OCI-LY7 (cell line): ENCODE data around the gene GTPBP10.

ENCODE experiments used
- EZH2phosphoT487 ChIP-seq: fragments of 200-600 bp; sonication (generic); IDR thresholded peaks from 2 replicates; pipeline ENCODE4 v1.6.1; 2018; ENCODE audit warnings: low read depth, borderline replicate concordance, mild to moderate bottlenecking, mixed run types, antibody characterized with exemption, low read length, moderate library complexity, mixed read lengths
- TF ChIP-seq, protein P1 (sequence below): fragments of 200-600 bp; sonication (generic); conservative IDR thresholded peaks from 2 replicates; pipeline ENCODE4 v1.5.1; 2014; ENCODE audit warnings: mild to moderate bottlenecking, antibody characterized with exemption, low read length, moderate library complexity, mixed read lengths

DNA sequence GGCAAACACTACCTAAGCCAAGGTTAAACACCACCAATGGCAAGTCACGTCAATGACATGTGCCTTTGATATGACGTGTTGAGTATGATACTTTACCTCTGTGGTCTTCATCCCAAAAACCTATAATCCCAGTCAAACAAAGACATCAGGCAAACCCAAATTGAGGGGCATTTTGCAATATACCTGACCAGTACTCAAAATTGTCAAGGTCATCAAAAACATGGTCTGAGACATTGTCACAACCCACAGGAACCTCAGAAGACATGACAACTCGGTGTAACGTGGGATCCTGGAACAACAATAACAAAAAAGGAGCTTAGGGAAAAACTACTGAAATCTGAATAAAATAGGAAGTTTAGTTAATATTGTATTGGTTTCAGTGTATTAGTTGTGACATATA, 32.6 kb upstream of the GTPBP10 start:
- TF ChIP-seq, protein P1, sequence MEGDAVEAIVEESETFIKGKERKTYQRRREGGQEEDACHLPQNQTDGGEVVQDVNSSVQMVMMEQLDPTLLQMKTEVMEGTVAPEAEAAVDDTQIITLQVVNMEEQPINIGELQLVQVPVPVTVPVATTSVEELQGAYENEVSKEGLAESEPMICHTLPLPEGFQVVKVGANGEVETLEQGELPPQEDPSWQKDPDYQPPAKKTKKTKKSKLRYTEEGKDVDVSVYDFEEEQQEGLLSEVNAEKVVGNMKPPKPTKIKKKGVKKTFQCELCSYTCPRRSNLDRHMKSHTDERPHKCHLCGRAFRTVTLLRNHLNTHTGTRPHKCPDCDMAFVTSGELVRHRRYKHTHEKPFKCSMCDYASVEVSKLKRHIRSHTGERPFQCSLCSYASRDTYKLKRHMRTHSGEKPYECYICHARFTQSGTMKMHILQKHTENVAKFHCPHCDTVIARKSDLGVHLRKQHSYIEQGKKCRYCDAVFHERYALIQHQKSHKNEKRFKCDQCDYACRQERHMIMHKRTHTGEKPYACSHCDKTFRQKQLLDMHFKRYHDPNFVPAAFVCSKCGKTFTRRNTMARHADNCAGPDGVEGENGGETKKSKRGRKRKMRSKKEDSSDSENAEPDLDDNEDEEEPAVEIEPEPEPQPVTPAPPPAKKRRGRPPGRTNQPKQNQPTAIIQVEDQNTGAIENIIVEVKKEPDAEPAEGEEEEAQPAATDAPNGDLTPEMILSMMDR: no peak
- TF ChIP-seq EZH2phosphoT487: no peak
